GM12865 (cell line): ENCODE data around the gene SLC4A9.
"Not testable (repeated sequence)": the region's sequence is repeated elsewhere in the genome, so short reads cannot be mapped to it uniquely, and the experiment has no call there.

ENCODE experiments used
- DNase-seq: peaks from one replicate; pipeline ENCODE4 v3.0.0; 2010; ENCODE audit warnings: low read depth
- H3K4me3 ChIP-seq: 2 replicates; pipeline ENCODE4 v1.5.1; 2011; ENCODE audit warnings: mild to moderate bottlenecking, low read depth, low read length, control low read depth
- TF ChIP-seq, protein P1 (sequence below): IDR thresholded peaks from 2 replicates; pipeline ENCODE4 v1.5.1; 2011; ENCODE audit warnings: low read length, control low read depth, low read depth, inconsistent platforms; ENCODE audit not compliant: insufficient read depth; ENCODE audit errors: missing control alignments

Gene SLC4A9

DNA sequence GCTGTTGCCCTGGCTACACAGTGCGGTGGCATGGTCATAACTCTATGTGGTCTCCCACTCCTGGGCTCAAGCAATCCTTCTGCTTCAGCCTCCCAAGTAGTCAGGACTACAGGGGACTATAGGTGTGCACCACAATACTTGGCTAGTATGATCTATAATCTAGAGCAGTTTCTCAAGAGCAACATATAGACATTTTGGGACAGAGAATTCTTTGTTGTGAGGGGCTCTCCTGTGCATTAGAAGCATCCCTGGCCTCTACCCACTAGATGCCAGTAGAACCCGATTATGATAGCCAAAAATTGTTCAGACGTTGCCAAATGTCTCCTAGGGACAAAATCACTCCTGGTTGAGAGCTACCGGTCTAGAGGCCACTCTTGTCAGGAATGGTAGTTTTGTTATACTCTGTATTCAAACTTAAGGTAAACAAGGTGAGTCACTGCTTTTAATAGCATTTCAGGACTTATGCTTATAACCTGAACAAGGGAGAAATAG lies 48.8 kb downstream of the SLC4A9 start:
- TF ChIP-seq, protein P1, sequence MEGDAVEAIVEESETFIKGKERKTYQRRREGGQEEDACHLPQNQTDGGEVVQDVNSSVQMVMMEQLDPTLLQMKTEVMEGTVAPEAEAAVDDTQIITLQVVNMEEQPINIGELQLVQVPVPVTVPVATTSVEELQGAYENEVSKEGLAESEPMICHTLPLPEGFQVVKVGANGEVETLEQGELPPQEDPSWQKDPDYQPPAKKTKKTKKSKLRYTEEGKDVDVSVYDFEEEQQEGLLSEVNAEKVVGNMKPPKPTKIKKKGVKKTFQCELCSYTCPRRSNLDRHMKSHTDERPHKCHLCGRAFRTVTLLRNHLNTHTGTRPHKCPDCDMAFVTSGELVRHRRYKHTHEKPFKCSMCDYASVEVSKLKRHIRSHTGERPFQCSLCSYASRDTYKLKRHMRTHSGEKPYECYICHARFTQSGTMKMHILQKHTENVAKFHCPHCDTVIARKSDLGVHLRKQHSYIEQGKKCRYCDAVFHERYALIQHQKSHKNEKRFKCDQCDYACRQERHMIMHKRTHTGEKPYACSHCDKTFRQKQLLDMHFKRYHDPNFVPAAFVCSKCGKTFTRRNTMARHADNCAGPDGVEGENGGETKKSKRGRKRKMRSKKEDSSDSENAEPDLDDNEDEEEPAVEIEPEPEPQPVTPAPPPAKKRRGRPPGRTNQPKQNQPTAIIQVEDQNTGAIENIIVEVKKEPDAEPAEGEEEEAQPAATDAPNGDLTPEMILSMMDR, result no peak
- no peak overlapping the region for H3K4me3 ChIP-seq
- DNase-seq, result no peak

DNA sequence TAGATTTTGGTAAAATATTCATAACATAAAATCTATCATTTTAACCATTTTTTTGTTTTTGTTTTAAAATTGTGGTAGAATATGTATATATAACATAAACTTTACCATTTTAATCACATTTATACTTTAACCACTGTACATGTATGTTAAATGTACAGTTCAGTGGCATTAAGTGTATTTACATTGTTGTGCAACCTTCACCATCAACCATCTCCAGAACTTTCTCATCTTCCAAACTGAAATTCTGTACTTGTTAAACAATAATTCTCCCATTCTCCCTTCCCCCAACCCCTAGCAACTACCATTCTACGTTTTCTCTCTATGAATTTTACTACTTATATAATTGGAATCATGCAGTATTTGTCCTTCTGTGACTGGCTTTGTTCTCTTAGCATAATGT lies 53.2 kb downstream of the SLC4A9 start:
- no peak overlapping the region for H3K4me3 ChIP-seq
- no peak for DNase-seq
- TF ChIP-seq, protein P1, result no peak

DNA sequence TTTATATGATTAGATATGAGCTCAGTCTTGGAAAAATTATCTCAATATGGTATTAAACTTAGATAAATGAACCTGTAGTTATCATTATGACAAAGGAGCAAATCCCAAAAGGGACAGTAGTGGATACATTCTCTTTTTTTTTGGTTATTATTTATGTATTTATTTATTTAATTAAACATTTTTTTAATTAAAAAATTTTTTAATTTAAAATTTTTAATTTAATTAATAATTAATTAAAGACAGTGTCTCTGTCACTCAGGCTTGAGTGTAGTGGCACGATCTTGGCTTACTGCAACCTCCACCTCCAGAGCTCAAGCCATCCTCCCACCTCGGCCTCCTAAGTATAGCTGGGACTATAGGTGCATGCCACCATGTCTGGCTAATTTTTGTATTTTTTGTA lies 57.2 kb downstream of the SLC4A9 start:
- no peak for DNase-seq
- TF ChIP-seq, protein P1, result no peak
- H3K4me3 ChIP-seq, result no peak overlapping the region

DNA sequence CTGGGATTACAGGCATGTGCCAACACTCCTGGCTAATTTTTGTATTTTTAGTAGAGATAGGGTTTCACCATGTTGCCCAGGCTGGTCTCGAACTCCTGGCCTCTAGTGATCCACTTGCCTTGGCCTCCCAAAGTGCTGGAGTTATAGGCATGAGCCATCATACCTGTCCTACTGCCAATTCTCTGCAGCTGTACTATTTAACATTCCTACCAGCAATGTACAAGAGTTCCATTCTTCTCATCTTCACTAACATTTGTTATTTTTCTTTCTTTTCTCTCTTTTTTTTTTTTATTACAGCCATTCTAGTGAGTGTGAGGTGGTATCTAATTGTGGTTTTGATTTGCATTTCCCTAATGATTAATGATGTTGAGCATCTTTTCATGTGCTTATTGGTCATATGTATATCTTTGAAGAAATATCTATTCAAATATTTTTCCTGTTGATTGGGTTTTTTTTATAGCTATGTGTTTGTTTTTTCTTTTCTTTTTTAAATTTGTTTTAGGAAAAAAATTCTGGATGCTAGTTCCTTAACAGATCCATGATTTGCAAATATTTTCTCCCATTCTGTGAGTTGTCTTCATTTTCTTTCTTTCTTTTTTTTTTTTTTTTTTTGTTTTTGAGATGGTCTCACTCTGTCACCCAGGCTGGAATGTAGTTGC lies 59.0 kb downstream of the SLC4A9 start:
- DNase-seq, result no peak
- no peak overlapping the region for H3K4me3 ChIP-seq
- TF ChIP-seq, protein P1, result no peak

DNA sequence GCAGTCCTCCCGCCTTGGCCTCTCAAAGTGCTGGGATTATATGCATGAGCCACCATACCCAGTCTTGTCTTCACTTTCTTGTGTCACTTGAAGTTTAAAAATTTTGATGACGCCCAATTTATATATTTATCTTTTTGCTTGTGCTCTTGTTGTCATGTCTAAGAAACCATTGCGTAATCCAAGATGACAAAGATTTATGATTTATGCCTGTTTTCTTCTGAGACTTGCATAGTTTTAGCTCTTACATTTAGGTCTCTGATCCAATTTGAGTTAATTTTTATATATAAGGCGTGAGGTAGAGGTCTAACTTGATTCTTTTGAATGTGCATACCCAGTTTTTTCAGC lies 60.2 kb downstream of the SLC4A9 start:
- no peak for DNase-seq
- no peak overlapping the region for H3K4me3 ChIP-seq
- TF ChIP-seq, protein P1, result no peak

DNA sequence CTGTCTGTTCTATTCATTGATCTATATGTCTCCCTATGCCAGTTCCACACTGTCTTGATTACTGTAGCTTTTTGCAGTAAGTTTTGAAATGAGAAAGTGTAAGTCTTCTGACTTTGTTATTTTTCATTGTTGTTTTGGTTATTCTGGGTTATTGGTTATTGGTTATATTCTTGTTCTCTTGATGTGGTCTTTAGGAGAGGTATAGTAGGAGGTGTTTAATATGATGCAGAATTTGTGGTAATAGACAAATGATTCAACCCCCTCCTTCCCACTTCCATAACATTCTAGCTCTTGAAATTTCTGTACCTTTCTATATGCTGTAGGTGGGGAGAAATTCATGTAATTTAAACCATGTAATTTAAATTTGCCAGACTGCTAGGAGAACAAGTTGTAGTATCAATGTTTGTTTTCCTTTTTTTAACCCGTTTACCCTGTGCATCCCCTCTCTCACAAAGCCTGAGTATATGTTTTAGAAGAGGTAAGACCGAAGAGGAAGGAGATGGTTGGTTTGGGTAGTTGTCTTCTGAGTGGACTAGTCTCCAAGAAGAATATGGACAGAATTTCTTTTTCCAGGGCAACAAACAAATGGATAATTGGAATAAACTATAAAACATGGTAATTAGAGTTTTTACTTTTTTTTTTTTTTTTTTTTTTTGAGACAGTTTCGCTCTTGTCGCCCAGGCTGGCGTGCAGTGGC lies 60.8 kb downstream of the SLC4A9 start:
- no peak overlapping the region for H3K4me3 ChIP-seq
- TF ChIP-seq, protein P1, result no peak
- no peak for DNase-seq

DNA sequence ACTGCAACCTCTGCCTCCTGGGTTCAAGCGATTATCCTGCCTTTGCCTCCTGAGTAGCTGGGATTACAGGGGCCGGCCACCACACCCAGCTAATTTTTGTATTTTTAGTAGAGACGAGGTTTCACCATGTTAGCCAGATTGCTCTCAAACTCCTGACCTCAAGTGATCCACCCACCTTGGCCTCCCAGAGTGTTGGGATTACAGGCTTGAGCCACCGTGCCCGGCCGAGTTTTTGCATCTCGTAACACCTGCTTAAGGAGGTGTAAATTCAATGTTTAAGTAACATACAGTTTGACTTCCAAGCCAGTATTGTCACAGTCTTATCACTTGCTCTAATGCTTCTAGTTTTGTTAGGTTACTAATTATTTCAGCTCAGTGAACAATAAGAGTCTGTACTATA lies 61.4 kb downstream of the SLC4A9 start:
- not testable (repeated sequence) for DNase-seq, H3K4me3 ChIP-seq
